ENCODE results near the gene TLCD3A.

DNA sequence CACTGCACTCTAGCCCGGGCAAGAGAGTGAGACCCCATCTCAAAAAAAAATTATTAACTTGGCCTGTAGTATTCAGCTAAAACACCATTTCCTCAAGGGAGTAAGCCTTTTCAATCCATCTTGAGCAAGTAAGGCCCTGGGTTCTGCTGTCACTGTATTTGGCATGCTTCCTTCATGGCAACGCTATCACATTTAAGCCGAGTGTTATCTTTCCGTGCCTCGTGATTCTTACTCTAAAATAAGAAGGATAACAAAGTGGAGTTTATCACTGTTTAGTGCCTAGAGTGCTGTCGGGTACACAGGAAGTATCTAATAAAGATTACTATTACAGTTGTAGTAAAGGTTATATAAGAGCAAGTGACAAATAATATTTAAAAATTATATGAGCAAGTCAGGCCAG is 26.5 kb upstream of the TLCD3A start:
- TF ChIP-seq, protein P1, sequence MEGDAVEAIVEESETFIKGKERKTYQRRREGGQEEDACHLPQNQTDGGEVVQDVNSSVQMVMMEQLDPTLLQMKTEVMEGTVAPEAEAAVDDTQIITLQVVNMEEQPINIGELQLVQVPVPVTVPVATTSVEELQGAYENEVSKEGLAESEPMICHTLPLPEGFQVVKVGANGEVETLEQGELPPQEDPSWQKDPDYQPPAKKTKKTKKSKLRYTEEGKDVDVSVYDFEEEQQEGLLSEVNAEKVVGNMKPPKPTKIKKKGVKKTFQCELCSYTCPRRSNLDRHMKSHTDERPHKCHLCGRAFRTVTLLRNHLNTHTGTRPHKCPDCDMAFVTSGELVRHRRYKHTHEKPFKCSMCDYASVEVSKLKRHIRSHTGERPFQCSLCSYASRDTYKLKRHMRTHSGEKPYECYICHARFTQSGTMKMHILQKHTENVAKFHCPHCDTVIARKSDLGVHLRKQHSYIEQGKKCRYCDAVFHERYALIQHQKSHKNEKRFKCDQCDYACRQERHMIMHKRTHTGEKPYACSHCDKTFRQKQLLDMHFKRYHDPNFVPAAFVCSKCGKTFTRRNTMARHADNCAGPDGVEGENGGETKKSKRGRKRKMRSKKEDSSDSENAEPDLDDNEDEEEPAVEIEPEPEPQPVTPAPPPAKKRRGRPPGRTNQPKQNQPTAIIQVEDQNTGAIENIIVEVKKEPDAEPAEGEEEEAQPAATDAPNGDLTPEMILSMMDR (IDR thresholded peaks at IDR 0.05), result no peak
- no peak for TF ChIP-seq ZFX (IDR thresholded peaks at IDR 0.05; ENCODE audit: borderline replicate concordance)
